Measurements from ENCODE around the gene GRAMD1A.

DNA sequence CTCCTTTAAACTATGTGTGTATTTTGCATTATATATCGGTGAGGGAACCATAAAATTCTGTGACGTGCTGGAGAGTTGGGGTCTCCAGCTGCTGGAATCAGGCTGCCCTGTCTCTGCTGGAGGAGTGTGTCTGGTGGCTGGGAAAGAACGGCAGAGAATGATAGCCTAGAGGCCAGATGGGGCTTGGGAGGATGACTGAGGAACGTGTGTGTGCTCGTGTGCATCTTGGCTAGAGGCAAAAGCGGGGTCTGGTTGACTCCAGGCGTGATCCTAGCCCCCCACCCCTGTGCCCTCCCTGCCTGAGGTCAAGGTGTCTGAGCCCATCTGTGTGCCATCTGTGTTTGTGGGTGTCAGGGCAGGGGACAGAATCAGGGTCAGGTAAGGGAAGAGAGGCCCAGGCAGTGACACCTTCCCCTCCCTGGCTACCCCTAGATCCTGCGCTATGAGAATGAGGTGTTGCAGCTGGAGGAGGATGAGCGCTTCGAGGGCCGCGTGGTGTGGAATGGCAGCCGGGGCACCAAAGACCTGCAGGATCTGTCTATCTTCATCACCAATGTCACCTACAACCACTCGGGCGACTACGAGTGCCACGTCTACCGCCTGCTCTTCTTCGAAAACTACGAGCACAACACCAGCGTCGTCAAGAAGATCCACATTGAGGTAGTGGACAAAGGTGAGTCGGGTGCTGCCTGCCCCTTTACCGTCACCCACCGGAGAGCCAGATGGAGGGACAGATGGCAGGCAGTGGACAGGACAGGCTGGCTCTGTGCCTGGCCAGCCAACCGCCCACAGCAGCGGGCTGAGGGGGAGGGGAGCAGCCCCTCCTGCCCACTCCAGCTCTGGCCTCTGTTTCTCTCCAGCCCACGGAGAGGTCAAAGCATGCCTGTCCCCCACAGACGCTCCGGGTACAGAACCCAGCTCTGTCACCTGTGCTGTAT lies 33.2 kb downstream of the GRAMD1A start:
- no peak for TF ChIP-seq FOXP2 (optimal IDR thresholded peaks at IDR 0.05; ENCODE audit: control extremely low read depth, extremely low read length, insufficient read depth)
- TF ChIP-seq POLR2AphosphoS5 (IDR thresholded peaks at IDR 0.05; ENCODE audit: borderline replicate concordance, low read depth, low read length): no peak
